HPDE6-E6E7 (cell line): Measurements from ENCODE around the gene PPFIA1.

Experiments
- DNase-seq: peaks from one replicate; pipeline ENCODE4 v3.0.0; 2011; ENCODE audit warnings: missing footprints; ENCODE audit errors: extremely low spot score

PPFIA1 gene

DNA sequence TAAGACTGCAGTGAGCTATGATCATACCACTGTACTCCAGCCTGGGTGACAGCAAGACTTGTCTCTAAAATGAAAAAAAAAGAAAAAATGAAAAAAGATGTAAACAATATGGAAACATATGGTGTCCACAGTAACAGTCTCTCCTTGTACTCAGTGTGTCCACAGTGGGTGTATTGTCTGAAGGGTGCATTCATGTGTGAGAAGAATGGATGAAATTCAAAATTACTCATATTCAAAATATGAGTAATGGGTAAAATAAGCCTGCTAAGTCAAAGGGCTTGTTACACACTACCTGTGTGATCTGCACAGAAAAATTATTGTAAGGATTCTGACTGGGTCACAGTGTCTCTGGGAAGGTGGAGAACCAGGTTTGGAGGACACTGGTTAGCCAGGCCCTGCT is 26.9 kb downstream of the PPFIA1 start:
- DNase-seq = no peak

- DNase-seq = no peak
Measured at GRCh38 chr11:70298243-70298915, 27.9 kb downstream of the PPFIA1 start.

GRCh38 chr11:70299636-70300035 is 29.1 kb downstream of the PPFIA1 start:
- no peak for DNase-seq

- no peak for DNase-seq
Measured at GRCh38 chr11:70301191-70301590, 30.7 kb downstream of the PPFIA1 start.

DNA sequence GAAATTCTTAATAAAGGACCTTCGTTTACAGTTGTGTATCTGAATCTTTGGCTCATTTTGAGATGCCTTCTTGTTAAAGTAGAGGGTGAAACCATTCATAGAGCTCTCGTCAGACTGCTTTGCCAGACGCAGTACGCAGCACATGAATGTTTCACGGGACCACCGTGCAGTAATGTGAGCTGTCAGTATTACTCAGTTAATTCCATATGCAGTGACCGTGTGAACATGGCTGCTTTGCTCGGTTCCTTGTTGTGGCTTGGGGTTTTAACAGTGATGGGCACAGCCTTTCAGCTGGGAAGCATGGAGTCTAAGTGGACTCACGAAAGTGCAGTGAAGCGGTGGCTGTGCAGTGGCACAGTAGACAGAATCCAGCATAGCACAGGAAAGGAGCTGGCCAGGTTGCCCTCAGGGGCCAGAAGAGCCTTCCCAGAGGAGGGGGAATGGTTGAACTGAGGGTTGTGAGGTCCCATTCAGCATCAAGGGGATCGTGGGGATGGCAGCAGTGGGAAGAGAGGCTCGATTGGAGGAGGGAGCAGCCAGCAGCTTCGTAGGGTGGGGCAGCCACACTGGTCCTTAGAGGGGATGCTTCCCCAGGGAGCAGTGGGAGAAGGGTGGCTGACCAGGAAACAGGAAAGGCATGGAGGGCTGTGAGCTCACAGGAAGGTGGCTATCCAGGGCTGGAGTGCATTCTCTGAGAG is 31.4 kb downstream of the PPFIA1 start:
- no peak for DNase-seq

- DNase-seq = no peak
Measured at GRCh38 chr11:70302419-70302752, 31.9 kb downstream of the PPFIA1 start.

DNA sequence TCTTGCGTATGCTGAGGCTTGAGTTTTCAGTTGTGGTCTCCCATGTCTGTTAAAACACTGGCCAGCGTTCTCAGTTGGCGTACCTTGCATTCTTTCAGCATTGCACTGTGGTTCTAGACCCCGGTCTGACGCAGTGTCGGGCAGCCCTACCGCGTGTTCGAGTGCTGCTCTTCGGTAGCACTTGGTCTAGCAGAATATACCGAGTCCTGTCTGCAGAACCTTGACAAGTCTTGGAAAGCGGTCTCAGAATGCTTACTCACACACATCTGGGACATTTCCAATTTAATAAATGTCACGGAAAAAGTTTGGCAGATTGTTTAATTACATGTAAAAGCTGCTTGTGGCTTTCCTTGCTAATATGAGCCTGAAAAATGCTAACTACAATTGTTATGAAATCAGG is 32.6 kb downstream of the PPFIA1 start:
- no peak for DNase-seq

DNA sequence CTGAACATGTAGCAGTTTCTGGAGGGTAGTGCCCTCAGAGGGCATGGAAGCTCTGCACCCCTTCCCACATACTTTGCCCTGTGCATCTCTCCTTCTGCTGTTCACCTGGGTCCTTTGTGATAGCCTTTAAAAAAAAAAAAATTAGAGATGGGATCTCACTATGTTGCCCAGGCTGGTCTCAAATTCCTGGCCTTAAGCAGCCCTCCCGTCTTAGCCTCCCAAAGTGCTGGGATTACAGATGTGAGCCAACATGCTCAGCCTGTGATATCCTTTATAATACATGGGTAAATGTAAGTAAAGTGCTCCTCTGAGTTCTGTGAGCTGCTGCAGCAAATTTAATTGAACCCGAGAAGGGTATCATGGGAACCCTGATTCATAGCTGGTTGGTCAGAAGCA is 33.7 kb downstream of the PPFIA1 start:
- no peak for DNase-seq

- DNase-seq = no peak
Measured at GRCh38 chr11:70305501-70305900, 35.0 kb downstream of the PPFIA1 start.

DNA sequence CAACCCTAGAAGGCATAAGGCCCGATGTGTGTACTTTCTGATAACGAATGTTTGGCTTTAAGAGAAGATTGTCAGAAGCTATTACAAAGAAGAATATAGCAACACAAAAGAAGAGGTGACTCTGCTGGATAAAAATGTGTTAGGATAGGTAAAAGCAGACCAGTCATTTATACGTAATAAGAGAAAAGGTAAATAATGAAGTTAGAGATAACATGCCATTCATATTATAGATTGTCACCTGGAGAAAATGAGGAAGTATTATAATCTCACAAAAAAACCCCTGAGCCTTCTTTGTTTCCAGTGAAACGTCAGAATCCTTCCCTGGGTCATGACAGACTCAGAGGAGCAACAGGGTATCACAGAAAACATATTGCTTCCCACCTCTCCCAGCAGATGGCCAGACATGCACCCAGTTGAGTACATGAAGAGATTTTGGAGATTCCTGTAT is 36.1 kb downstream of the PPFIA1 start:
- peak; percentile 10 for DNase-seq

DNA sequence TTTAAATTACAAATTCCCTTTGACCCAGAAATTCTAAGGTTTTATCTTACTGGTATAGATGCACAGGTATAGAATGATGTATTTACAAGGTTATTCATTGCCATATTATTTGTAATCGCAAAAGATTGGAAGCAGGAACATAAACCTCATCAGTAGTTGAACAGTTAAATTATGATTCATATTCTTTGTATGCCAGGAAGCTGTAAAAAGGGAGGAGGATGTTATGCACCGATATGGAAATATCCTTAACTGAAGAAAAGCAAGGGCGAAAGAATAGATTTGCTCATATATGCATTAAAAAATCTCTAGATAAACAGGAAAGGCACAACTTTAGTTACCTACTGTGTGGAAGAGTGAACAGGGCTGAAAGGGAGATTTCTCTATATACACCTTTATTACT is 36.7 kb downstream of the PPFIA1 start:
- no peak for DNase-seq

DNA sequence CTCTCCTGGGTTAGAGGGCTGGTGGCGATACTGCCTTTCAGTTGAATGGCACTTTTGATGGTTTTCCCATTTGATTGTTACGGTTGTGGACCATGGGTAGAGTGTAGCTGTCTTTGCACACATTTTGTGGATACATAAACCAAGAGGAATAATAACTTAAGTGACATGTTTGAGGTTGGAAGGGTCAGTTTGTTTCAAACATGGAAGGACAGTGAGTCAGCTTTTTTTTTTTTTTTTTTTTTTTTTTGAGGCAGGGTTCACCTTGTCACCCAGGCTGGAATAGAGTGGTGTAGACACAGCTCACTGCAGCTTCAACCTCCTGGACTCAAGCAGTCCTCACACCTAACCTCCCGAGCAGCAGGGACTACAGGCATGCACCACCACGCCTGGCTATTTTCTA is 41.1 kb downstream of the PPFIA1 start:
- DNase-seq = no peak

GRCh38 chr11:70312401-70313357 is 42.2 kb downstream of the PPFIA1 start:
- no peak for DNase-seq

DNA sequence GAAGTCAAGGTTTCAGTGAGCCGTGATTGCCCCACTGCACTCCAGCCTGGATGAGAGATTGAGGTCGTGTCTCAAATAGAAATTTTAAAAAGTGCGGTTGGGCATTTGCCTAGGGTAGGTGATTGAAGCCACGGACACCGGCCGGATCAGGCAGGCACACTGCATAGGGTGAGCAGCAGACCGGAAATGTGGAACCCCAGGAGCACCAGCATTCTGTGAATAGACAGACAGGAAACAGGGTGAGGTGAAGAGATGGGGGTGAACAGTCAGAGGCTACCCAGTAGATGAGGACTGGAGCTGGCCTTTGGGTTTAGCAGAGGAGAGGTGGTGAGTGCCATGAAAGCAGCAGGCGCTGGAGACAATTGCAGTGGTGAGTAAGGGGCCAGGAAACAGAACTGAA is 43.5 kb downstream of the PPFIA1 start:
- no peak for DNase-seq

GRCh38 chr11:70314730-70315129 is 44.2 kb downstream of the PPFIA1 start:
- DNase-seq = no peak

GRCh38 chr11:70315716-70316115 is 45.2 kb downstream of the PPFIA1 start:
- DNase-seq = no peak

GRCh38 chr11:70317581-70318305 is 47.3 kb downstream of the PPFIA1 start:
- DNase-seq = no peak

DNA sequence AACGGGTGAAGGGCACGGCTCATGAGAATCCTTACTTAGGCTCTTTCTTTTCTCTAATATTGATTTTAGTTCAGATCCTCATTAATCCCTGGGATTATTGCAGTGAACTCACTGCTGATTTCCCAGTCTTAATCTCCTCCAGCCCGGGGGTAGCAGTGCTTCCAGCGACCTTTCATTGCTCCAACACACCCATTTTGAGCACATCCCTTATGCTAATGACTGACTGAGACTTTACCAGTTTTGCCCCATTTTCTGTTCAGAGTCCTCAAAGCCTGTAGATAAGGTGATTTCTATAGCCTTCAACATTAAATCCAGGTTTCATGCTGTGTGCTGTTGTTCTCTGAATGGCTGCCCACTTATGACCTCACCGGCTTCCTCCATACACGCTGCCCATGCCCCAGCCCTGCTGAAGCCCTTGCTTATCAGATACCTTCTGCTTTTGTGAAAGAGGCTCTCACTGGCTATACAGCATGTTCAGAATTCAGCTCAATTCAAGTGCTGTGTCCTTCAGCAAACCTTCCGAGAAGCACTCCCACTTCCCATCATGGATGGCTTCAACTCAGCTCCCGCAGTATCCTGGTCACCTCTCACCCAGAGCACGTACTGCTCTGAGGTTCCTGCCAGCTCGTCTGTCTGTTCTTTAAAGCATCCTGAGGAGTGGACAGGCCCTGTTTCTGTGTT is 49.0 kb downstream of the PPFIA1 start:
- DNase-seq = no peak

DNA sequence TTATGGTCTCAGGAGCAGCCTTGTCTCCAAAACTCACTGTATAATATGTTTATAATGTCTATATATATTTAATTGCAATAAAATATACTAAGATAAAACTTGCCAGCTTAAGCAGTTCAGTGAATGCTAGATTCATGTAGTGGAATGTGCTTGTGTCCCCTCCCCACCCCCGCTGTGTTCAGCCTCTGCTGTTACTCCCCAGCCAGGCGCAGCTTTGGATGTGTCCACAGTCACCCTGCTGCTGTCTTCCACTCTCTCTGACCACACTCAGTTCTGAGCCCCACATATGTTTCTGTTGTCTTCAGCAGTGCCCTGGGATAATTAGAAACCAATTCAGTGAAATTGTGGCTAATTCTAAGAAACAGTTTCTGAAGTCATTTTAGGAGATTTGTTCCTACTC is 52.2 kb downstream of the PPFIA1 start:
- DNase-seq = no peak

DNA sequence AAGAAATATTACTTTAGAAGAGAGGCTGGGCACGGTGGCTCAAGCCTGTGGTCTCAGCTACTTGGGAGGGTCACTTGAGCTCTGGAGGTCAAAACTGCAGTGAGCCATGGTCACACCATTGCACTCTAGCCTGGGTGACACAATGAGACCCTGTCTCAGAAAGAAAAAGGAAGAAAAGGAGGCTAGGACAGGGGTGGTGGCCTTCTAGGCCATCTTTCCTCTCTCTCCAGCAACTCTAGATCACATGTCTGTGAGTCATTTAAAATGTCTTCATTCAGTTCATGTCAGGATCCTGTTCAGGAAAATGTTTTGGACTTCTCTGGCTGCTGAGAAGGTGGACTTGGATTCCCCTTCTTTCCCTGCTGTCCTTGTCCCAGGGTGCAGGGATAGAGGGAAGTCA is 53.3 kb downstream of the PPFIA1 start:
- no peak for DNase-seq

DNA sequence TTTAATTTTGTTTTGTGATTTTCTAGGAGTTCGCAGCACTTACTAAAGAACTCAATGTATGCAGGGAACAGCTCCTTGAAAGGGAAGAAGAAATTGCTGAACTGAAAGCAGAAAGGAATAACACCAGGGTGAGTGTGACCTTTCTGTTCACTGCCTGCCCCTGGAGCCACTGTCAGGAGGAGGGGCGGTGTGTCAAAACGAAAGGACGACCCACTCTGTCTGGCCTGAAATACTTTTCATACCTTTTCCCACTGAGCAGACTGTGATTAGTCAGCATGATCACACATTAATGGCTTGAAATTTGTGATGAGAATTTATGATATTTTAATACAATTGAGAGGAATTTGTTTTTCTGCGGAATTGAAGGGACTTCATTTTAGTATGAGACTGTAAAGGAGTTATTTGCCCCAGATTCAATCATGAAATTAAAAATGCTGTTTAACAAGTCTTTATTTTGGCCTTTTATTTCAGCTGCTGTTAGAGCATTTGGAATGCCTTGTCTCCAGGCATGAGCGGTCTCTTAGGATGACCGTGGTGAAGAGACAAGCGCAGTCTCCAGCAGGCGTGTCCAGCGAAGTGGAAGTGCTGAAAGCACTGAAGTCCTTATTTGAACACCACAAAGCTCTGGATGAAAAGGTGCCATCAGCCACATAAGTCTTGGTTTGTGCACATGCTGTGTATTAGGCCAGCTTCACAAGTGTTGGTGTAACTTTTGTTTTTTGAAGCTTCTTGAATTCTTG is 54.1 kb downstream of the PPFIA1 start:
- DNase-seq = no peak
